Activated T-cell treated with anti-CD3 and anti-CD28 coated beads, Interleukin-2, amount 50 U/mL, for 1 hour (primary cell): ENCODE measurements around the gene DENND6A.
"Not testable (repeated sequence)": the region's sequence is repeated elsewhere in the genome, so short reads cannot be mapped to it uniquely, and the experiment has no call there.

Source experiments
- DNase-seq: peaks from one replicate; pipeline ENCODE4 v3.0.0-alpha.2; 2020

The DENND6A gene

DNA sequence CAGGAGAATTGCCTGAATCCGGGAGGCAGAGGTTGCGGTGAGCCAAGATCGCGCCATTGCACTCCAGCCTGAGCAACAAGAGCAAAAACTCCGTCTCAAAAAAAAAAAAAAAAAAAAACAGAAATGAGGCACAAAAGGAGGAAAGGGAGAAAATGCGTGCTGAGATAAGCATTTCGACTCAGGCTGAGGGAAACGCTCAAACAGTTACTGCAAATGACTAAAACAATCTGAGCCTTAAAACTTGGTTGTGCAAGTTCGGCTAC is 813 bp downstream of the DENND6A start:
- DNase-seq, result not testable (repeated sequence)

DNA sequence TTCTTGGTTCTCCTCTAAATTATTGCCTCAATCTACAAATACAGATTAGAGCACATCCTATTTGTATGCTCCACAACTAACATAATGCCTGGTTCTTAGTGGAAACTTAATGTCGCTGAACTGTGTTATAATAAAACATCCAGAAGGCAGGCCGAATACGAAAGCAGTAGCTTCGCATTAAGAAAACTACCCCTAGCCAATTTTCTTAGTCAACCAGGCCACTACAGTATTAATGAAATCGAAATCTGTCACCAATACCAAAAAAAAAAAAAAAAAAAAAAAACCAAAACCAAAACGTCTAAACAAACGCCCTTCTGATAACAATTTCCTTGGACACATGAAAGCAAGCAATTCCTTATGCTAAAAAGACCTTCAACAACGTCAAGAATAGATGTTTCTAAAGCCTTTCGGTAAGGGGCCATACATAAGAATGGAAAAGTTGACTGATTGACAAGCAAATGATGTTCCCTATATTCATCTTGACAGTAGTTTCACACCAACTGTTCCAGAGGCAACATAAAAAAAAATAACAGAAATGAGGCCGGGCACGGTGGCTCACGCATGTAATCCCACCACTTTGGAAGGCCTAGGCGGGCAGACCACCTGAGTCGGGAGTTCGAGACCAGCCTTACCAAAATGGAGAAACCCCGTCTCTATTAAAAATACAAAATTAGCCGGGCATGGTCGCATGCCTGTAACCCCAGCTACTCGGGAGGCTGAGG is 1.3 kb downstream of the DENND6A start:
- peak; percentile 32 for DNase-seq

DNA sequence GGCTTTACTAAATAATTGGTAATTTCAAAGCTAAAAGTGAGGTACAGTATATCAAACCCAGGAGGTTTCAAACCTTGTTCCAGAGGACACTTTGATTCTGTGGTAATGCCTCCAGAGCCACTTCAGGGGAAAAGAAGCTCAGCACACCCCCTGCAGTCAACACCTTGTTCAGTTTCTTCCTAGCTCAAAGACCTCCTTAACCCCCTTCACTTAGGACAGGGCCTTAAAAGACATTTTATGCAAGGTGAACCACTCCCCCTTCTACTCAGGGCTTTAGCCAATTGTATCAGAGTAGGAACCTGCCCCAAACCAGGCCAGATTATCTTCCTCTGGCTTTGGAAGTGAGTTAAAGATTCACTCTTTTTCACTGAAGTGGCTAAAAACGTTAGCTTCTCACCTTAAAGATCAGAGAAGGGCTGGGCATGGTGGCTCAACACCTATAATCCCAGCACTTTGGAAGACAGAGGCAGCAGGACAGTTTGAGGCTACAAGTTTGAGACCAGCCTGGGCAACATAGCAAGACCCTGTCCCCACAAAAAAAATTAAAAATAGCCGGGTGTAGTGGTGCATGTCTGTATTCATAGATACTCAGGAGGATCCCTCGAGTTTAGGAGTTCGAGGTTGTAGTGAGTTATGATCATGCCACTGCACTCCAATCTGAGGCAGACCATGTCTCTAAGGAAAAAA is 3.4 kb downstream of the DENND6A start:
- no peak for DNase-seq

DNA sequence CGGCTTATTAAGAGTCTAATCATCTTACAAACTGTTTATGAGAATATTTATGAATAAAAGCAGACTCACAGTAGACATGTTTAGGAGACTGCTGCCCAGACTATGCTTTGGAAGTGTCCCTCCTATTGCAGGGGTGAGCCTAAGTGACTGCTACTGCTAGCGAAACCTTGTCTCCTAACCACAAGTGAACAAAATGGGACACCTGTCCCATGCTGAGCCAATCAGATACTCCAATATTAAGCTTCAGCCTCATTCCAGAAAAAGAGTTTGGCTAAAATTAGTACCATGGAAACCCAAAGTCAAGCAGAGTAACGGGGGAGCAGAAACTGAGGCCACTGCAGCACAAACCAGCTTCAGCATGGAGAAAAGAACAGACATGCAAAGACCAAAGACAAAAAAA is 4.6 kb downstream of the DENND6A start:
- no peak for DNase-seq

GRCh38 chr3:57683286-57683685 is 9.6 kb downstream of the DENND6A start:
- DNase-seq, result no peak

GRCh38 chr3:57682284-57682683 is 10.6 kb downstream of the DENND6A start:
- DNase-seq, result no peak

- no peak for DNase-seq
Measured at GRCh38 chr3:57681691-57682090, 11.2 kb downstream of the DENND6A start.

GRCh38 chr3:57680046-57680445 is 12.8 kb downstream of the DENND6A start:
- no peak for DNase-seq

- no peak for DNase-seq
Measured at GRCh38 chr3:57675530-57675929, 17.3 kb downstream of the DENND6A start.

DNA sequence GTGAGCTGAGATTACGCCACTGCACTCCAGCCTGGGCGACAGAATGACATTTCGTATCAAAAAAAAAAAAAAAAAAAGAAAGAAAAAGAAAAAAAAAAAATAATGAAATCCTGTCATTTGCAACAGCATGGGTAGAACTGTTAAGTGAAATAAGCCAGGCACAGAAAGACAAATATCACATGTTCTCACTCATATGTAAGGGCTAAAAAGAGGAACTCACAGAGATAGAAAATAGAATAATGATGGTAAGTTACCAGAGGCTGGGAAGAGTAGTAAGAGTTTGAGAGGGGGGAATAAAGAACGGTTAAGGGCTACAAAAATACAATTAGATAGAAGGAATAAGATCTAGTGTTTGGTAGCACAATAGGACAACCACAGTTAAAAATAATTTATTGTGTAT is 19.7 kb downstream of the DENND6A start:
- no peak for DNase-seq

- DNase-seq, result no peak
Measured at GRCh38 chr3:57670543-57670942, 22.3 kb downstream of the DENND6A start.

GRCh38 chr3:57661404-57661803 is 31.5 kb downstream of the DENND6A start:
- DNase-seq, result no peak

DNA sequence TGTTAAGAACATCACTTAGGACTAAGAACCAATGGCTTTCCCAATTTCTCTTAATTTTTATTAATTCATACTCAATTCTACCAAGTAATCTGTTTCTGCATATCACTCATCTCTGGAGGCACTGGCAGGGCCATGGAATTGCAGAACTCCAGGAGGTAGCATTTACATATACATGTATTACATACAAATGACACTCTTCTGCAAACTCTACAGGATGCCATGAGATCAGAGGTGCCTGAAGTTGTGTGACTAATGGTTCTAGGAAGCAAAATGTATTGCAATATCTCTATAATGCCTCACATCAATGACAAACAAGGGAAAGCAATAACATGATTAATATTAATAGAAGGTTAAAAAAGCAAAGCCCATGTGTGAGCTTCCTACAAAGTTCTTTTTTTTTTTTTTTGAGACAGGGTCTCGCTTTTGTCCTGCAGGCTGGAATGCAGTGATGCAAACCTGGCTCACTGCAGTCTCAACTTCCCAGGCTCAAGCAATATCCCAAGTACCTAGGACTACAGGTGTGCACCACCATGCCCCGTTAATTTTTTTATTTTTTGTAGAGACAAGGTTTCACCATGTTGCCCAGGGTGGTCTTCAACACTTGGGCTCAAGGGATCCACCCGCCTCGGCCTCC is 33.0 kb downstream of the DENND6A start:
- DNase-seq, result no peak

DNA sequence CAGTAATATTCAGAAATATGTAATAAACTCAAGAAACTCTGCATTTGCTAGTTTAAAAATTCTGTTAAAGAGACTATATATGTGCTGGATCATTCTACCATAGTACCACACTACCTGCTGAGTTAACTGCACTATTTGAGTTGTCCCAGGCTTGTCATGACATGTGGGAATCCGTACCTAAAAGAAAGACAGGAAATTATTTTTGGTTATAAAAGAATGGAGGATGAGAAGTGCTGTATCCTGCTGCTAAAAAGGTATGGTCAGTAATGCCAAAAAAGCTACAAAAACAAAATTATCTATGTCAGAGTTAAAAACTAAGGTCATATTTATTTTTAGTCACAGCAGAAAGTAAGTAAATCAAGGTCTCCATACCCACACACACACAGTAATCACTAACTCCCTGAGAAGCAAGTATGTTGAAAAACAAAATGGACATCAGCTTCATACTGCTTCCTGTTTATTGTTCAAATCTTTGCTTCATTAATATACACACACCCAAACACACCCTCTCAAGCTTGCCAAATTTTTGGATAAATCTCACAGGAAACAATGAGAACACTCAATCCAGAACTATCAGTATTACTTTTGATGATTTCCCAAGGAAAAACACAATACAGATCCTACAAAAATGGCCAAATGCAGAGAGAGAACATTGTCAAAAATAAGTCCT is 33.7 kb downstream of the DENND6A start:
- DNase-seq, result no peak

DNA sequence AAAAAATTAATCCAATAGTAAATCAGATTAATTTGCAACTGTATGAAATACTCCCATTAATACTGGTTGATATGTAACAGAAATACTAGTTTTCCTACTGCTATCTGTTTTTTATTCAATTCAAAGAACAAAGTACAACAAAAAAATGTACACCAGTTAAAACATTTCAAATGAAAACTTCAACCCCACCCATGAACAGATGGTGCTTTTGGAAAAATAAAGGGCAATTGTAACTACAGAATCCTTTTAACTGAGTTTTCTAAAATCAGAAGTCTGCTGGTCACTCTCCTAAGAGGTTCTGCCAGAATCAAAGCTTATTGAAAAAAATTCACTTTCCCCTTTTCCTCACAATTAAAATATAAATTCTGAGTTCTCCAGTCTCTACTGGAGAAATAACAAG is 34.3 kb downstream of the DENND6A start:
- no peak for DNase-seq

DNA sequence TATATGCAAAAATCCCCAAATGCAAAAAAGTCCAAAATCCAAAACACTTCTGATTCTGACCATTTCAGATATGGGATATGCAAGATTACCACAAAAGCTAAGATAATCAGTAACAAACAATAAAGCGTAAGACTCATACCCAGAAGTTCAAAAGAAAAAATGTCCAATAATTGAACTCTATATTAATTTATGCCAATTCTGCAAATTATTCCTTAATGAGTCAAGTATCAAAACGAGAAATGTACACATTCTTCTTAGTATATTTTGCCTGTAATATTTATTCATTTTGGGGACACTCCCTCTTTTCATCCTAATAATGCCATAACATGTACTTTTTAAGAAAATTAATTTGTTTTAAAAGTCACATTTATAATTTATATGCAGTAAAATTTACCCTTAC is 37.1 kb downstream of the DENND6A start:
- no peak for DNase-seq

DNA sequence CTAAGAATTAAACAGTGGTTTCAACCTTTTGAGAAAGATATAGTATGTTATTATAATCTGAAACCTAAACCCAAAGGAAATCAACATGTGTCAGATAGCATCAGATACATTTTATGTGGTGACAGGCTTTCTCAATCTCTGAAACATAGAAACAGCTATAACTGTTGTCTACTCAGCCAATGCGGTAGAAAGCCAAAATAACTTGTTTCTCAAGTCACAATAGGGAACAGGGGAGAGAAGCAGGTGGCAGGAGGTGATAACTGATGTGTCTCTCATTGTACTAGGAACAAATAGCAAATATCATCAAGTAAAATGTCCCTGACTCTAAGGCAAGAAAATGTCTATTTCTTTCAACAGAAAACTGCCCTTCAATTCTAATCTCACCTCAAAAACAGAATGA is 38.6 kb downstream of the DENND6A start:
- DNase-seq, result no peak

- DNase-seq, result no peak
Measured at GRCh38 chr3:57652203-57652602, 40.7 kb downstream of the DENND6A start.

GRCh38 chr3:57647292-57647940 is 45.5 kb downstream of the DENND6A start:
- no peak for DNase-seq

GRCh38 chr3:57646723-57647122 is 46.2 kb downstream of the DENND6A start:
- no peak for DNase-seq

DNA sequence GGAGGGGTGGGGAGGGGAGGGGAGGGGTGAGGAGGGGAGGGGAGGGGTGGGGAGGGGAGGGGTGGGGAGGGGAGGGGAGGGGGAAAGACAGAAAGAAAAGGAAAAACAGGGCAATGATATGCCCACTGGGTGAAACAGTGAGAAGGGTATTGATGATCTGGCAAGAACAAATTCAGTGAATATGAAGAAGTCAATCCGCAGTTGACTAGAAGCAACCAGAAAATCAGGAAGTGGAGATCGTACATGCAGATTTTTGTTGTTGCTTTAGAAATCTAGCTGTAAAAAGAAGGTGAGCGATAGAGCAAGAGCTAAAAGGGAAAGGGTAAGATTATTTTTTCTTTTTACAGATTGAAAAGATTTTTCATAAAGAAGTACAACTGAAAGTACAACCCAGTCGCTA is 48.1 kb downstream of the DENND6A start:
- no peak for DNase-seq

- DNase-seq, result no peak
Measured at GRCh38 chr3:57637391-57637790, 55.5 kb downstream of the DENND6A start.

DNA sequence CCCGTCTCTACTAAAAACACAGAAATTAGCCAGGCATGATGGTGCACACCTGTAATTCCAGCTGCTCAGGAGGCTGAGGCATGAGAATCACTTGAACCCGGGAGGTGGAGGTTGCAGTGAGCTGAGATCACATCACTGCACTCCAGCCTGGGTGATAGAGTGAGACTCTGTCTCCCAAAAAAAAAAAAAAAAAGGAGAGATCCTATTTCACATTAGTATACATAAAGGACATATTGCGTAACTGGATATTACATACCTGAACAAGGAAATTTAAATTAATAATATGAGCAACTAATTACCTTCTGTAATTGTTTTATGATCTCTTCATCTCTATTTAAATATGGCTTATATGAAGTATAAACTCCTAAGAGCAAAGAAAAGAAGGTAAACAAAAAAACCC is 58.6 kb downstream of the DENND6A start:
- not testable (repeated sequence) for DNase-seq
